HG02840 (cell line): Measurements from ENCODE around the gene TRIM74.
"Not testable (repeated sequence)": the region's sequence is repeated elsewhere in the genome, so short reads cannot be mapped to it uniquely, and the experiment has no call there.

Source experiments
- ATAC-seq: cut with Tn5 transposase; IDR thresholded peaks from one replicate; pipeline ENCODE4 v1.9.1; 2021; ENCODE audit warnings: mild to moderate bottlenecking, moderate library complexity, moderate number of reproducible peaks; ENCODE audit not compliant: unreplicated experiment, low FRiP score

The TRIM74 gene

GRCh38 chr7:72960626-72961345, 8.5 kb downstream of the TRIM74 start:
- not testable (repeated sequence) for ATAC-seq

GRCh38 chr7:72960029-72960428, 9.2 kb downstream of the TRIM74 start:
- not testable (repeated sequence) for ATAC-seq

- ATAC-seq, result peak; percentile 84
Measured at GRCh38 chr7:72954563-72955198, 14.6 kb downstream of the TRIM74 start.

GRCh38 chr7:72953901-72954562, 15.2 kb downstream of the TRIM74 start:
- peak; percentile 43 for ATAC-seq

DNA sequence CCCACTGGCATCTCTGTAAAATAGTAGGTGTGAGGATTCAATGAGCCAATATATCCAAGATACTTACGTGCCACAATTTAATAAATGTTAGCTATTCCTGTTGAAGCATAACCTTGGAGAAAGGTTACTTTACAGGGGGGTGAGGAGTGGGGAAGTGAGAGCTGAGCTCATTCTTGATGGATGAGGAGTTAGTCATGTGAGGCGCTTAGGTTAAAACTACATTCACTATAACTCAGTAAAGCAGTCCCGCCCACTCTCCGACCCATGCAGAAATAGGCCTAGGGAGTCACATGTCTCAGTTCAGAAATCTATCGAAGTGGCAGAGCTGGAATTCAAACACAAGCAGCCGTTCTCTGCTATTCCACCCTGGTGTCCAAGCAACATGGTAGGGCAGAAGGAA, 18.8 kb downstream of the TRIM74 start:
- ATAC-seq, result not testable (repeated sequence)

DNA sequence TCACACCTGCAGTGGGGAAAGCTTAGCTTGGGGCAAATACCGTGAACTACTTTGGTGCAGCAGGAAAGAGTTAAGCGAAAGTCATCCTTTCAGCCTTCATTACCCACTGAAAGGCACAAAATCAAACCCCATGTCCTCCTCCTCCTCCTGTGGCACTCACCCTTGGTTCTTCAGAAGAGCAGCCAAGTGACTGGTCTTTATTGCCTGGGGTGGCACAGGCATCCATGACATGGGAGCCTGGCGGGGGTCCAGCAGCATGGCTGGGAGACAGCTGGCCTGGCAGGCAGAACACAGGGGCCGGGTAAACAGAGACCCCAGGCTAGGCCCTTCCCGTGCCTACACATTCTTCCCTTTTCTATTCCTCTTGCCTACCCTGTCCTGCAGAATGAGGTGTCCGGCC, 19.6 kb downstream of the TRIM74 start:
- not testable (repeated sequence) for ATAC-seq

- not testable (repeated sequence) for ATAC-seq
Measured at GRCh38 chr7:72949276-72949675, 20.0 kb downstream of the TRIM74 start.

- ATAC-seq, result not testable (repeated sequence)
Measured at GRCh38 chr7:72948714-72949113, 20.6 kb downstream of the TRIM74 start.

GRCh38 chr7:72946130-72946745, 23.0 kb downstream of the TRIM74 start:
- ATAC-seq, result not testable (repeated sequence)

- ATAC-seq, result not testable (repeated sequence)
Measured at GRCh38 chr7:72945597-72945996, 23.7 kb downstream of the TRIM74 start.

GRCh38 chr7:72944937-72945336, 24.3 kb downstream of the TRIM74 start:
- not testable (repeated sequence) for ATAC-seq

GRCh38 chr7:72942956-72943355, 26.3 kb downstream of the TRIM74 start:
- not testable (repeated sequence) for ATAC-seq

DNA sequence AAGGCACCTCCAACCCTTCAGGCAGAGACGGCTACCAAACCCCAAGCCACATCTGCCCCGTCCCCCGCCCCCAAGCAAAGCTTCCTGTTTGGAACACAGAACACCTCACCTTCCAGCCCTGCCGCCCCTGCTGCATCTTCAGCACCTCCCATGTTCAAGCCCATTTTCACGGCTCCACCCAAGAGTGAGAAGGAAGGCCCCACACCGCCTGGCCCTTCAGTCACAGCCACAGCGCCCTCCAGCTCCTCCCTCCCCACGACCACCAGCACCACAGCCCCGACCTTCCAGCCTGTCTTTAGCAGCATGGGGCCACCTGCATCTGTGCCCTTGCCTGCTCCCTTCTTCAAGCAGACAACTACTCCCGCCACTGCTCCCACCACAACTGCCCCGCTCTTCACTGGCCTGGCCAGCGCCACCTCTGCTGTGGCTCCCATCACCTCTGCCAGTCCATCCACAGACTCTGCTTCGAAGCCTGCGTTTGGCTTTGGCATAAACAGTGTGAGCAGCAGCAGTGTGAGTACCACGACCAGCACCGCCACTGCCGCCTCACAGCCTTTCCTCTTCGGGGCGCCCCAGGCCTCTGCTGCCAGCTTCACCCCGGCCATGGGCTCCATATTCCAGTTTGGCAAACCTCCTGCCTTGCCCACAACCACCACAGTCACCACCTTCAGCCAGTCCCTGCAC, 27.1 kb downstream of the TRIM74 start:
- ATAC-seq, result not testable (repeated sequence)

DNA sequence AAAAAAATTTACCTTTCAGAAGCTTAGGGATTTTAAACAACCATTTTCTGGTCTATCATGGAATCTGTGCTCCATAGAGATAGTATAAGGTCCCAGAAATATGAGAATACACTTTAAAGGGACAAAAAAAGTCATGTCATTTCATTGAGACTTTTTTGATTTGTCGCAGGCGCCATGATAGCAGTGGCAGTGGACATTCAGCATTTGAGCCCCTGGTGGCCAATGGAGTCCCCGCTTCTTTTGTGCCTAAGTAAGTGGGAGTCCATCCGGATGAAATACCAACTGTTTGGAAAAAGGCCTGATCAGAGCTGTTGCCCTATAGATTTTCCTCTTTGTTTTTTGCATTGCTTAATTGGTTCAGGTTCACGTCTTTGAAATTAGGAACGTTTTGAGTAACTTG, 41.0 kb downstream of the TRIM74 start:
- not testable (repeated sequence) for ATAC-seq

DNA sequence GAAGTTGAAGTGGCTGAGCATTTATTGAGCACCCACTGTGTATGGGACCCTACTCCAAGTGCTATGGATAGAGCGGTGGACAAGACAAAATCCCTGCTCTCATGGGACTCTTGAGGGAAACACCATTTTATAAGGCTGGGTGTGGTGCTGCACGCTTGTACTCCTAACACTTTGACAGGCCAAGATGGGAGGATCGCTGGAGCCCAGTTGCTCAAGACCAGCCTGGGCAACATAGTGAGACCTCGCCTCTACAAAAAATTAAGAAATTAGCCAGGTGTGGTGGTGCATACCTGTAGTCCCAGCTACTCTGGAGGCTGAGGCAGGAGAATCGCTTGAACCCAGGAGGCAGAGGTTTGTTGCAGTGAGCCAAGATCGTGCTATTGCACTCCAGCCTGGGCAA, 41.5 kb downstream of the TRIM74 start:
- not testable (repeated sequence) for ATAC-seq

DNA sequence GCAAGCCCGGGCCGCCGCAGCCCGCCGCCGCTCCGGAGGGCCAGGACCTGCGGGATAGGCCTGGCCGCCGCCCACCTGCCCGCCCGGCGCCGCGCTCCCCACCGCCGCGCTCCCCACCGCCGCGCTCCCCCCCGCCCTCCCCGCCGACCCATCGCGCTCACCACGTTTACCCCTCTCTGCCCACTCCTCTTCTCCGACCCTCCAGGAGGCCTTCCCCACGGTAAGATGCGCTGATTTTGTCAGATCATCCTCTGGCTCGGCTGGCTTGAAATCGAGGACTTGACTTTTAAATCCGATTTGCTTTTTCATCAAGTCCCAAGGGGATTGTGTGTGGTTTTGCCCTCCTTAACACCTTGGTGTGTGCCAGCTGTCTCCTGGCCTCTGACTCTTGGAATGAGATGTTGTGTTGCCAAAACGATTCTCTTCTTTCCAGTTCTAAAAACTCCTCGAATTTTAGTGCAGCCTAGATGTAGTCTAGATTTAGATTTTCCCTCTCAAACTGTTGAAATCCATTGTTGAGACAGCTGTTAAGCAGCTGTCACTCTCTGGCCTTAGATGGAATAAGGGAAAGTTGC, 43.6 kb downstream of the TRIM74 start:
- no peak for ATAC-seq

- peak; percentile 85 for ATAC-seq
Measured at GRCh38 chr7:72924733-72925545, 44.3 kb downstream of the TRIM74 start, which contains the start of gene POM121. Gene POM121, plus strand, starts transcription at chr7:72925095. Its CDS starts 27 bp downstream, at chr7:72925122.

- peak; percentile 8 for ATAC-seq
Measured at GRCh38 chr7:72924386-72924732, 44.9 kb downstream of the TRIM74 start.

- ATAC-seq, result no peak
Measured at GRCh38 chr7:72919256-72919775, 50.0 kb downstream of the TRIM74 start.
